DOHH2 (cell line): ENCODE measurements around the gene HS2ST1.

Experiments
- H3F3A ChIP-seq: fragments of 200-600 bp; sonication (generic), shearing (Covaris generic); 2 replicates; pipeline ENCODE4 v1.6.0; 2016; ENCODE audit warnings: antibody characterized with exemption, mild to moderate bottlenecking; ENCODE audit not compliant: control insufficient read depth, insufficient read depth
- H3K27ac ChIP-seq: fragments of 200-600 bp; sonication (generic); 2 replicates; pipeline ENCODE4 v1.5.1; 2014; ENCODE audit warnings: low read depth, mild to moderate bottlenecking, low read length, moderate library complexity
- H3K27me3 ChIP-seq: fragments of 200-600 bp; sonication (generic); 2 replicates; pipeline ENCODE4 v1.6.1; 2014; ENCODE audit warnings: mild to moderate bottlenecking, low read length, mixed read lengths; ENCODE audit not compliant: control insufficient read depth
- H3K36me3 ChIP-seq: fragments of 200-600 bp; sonication (generic); 2 replicates; pipeline ENCODE4 v1.6.1; 2014; ENCODE audit warnings: mild to moderate bottlenecking, low read length, moderate library complexity, mixed read lengths; ENCODE audit not compliant: control insufficient read depth
- H3K4me1 ChIP-seq: fragments of 200-600 bp; sonication (generic); 2 replicates; pipeline ENCODE4 v1.6.1; 2014; ENCODE audit warnings: mild to moderate bottlenecking, low read length, mixed read lengths; ENCODE audit not compliant: control insufficient read depth
- H3K4me2 ChIP-seq: fragments of 200-600 bp; sonication (generic); 2 replicates; pipeline ENCODE4 v1.6.0; 2014; ENCODE audit warnings: mild to moderate bottlenecking, low read length, moderate library complexity
- H3K4me3 ChIP-seq: fragments of 200-600 bp; sonication (generic); 2 replicates; pipeline ENCODE4 v1.5.1; 2014; ENCODE audit warnings: mild to moderate bottlenecking, low read length, mixed read lengths
- H3K79me2 ChIP-seq: fragments of 200-600 bp; sonication (generic); 2 replicates; pipeline ENCODE4 v1.6.1; 2014; ENCODE audit warnings: mild to moderate bottlenecking, low read length, mixed read lengths; ENCODE audit not compliant: control insufficient read depth
- H3K9me2 ChIP-seq: fragments of 200-600 bp; sonication (generic); replicated peaks from 2 replicates; pipeline ENCODE4 v1.6.1; 2014; ENCODE audit warnings: mild to moderate bottlenecking, low read length, mixed read lengths; ENCODE audit not compliant: control insufficient read depth
- H3K9me3 ChIP-seq: fragments of 200-600 bp; sonication (generic); 2 replicates; pipeline ENCODE4 v1.6.1; 2014; ENCODE audit warnings: antibody characterized with exemption, low read length, mixed read lengths; ENCODE audit not compliant: control insufficient read depth, insufficient read depth
- H4K20me1 ChIP-seq: fragments of 200-600 bp; sonication (generic); 2 replicates; pipeline ENCODE4 v1.6.0; 2014; ENCODE audit warnings: low read depth, mild to moderate bottlenecking, antibody characterized with exemption, low read length, moderate library complexity; ENCODE audit not compliant: control insufficient read depth, insufficient read depth
- EZH2phosphoT487 ChIP-seq: fragments of 200-600 bp; sonication (generic); IDR thresholded peaks from 2 replicates; pipeline ENCODE4 v1.6.1; 2017; ENCODE audit warnings: borderline replicate concordance, mild to moderate bottlenecking, antibody characterized with exemption, low read length, moderate library complexity, mixed read lengths
- TF ChIP-seq, protein P1 (sequence below): fragments of 200-600 bp; sonication (generic); IDR thresholded peaks from one replicate; pipeline ENCODE4 v1.5.1; 2014; ENCODE audit warnings: antibody characterized with exemption, mild to moderate bottlenecking, low read depth, low read length; ENCODE audit not compliant: poor library complexity, severe bottlenecking

HS2ST1 gene

DNA sequence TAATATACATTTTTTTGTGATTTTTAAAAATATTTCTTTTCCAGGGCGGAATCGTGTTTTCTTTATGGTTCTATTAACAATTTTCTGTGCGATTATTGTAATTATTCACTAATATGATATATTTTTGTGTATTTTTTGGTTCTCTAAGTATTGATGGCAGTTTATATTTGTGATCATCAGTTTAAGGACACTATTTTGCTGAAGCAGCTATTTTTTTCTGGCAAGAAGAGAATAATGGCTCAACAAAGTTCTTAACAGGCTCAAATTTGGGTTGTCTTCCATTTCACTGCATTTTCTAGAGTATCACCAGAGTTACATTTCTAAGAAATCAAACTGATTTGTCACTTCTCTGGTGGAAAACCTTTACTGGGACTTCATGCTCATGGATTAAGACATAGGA, 178.4 kb downstream of the HS2ST1 start:
- H3F3A ChIP-seq, result no peaks in the 10 kb centered on the region
- H3K27me3 ChIP-seq, result no peaks in the 10 kb centered on the region
- H3K9me2 ChIP-seq, result no peaks in the 10 kb centered on the region
- H3K4me1 ChIP-seq, result peaks cover 34% of the 10 kb centered on the region
- no peak overlapping the region for H3K27ac ChIP-seq
- no peaks in the 10 kb centered on the region for H4K20me1 ChIP-seq
- TF ChIP-seq, protein P1, sequence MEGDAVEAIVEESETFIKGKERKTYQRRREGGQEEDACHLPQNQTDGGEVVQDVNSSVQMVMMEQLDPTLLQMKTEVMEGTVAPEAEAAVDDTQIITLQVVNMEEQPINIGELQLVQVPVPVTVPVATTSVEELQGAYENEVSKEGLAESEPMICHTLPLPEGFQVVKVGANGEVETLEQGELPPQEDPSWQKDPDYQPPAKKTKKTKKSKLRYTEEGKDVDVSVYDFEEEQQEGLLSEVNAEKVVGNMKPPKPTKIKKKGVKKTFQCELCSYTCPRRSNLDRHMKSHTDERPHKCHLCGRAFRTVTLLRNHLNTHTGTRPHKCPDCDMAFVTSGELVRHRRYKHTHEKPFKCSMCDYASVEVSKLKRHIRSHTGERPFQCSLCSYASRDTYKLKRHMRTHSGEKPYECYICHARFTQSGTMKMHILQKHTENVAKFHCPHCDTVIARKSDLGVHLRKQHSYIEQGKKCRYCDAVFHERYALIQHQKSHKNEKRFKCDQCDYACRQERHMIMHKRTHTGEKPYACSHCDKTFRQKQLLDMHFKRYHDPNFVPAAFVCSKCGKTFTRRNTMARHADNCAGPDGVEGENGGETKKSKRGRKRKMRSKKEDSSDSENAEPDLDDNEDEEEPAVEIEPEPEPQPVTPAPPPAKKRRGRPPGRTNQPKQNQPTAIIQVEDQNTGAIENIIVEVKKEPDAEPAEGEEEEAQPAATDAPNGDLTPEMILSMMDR, result no peak
- TF ChIP-seq EZH2phosphoT487, result no peak
- peaks cover 42% of the 10 kb centered on the region for H3K36me3 ChIP-seq
- no peak overlapping the region for H3K4me3 ChIP-seq
- H3K4me2 ChIP-seq, result no peak overlapping the region
- H3K9me3 ChIP-seq, result no peaks in the 10 kb centered on the region
- peaks cover 10% of the 10 kb centered on the region for H3K79me2 ChIP-seq

DNA sequence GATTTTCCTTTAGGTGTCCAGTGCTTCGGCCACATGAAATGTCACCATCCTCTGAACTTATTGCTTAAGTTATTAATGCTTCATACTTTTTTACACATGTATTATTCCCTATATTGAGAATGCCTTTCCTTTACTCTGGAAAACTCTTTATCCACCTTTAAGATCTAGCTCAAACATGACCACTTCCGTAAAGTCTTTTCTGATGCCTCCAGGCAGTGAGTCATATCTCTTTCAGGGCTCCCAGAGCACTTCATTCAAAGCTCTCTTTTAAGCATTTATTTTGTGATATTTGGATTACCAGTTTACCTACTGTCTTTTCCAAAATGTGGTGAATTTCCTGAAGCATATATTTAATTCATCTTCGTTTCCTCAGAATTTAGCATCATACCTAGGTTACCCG, 178.9 kb downstream of the HS2ST1 start:
- H3K27me3 ChIP-seq, result no peaks in the 10 kb centered on the region
- H3K27ac ChIP-seq, result no peak overlapping the region
- no peak overlapping the region for H3K4me2 ChIP-seq
- TF ChIP-seq, protein P1, result no peak
- TF ChIP-seq EZH2phosphoT487, result no peak
- H3K4me1 ChIP-seq, result peaks cover 33% of the 10 kb centered on the region
- H3K79me2 ChIP-seq, result peaks cover 10% of the 10 kb centered on the region
- H4K20me1 ChIP-seq, result no peaks in the 10 kb centered on the region
- H3K9me2 ChIP-seq, result no peaks in the 10 kb centered on the region
- no peaks in the 10 kb centered on the region for H3F3A ChIP-seq
- H3K36me3 ChIP-seq, result peaks cover 42% of the 10 kb centered on the region
- H3K4me3 ChIP-seq, result no peak overlapping the region
- no peaks in the 10 kb centered on the region for H3K9me3 ChIP-seq

DNA sequence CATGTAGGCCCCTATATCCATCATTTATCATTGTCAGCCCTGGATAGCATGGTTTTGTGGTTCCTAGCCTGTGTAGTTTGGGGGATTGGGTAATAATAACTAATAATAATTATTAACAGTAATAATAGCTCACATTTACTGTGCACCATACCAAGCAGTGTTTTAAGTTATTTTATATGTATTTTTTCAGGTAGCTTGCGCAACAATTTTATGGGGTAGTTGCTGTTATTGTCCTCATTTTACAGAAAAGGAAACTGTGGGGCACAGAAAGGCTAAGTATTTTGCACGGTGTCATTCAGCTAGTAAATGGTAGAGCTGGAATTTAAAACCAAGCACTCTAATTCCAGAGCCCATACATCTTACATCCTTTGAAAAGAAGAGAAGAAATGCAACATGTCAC, 179.8 kb downstream of the HS2ST1 start:
- Histone ChIP-seq H4K20me1 (no peaks in the 10 kb centered on the region), H3K36me3 (peaks cover 49% of the 10 kb centered on the region), H3K9me2 (no peaks in the 10 kb centered on the region), H3K9me3 (no peaks in the 10 kb centered on the region), H3K27me3 (no peaks in the 10 kb centered on the region), H3K27ac (no peak overlapping the region), H3K79me2 (peaks cover 7% of the 10 kb centered on the region; the same call in 1 of the 2 replicates), H3F3A (no peaks in the 10 kb centered on the region), H3K4me2 (no peak overlapping the region), H3K4me1 (peaks cover 26% of the 10 kb centered on the region), H3K4me3 (no peak overlapping the region)
- TF ChIP-seq EZH2phosphoT487, result no peak
- TF ChIP-seq, protein P1, result no peak
